GM12878 (cell line): Measurements from ENCODE around the gene CLEC1A. TPM values are rescaled to one million over a fixed set of nuclear protein-coding genes. Genes with fewer than 3 reads are reported as not detected.

Experiments used
- ATAC-seq: fragments of 200-7000 bp; cut with Tn5 transposase; 3 replicates; pipeline ENCODE4 v1.9.1; 2020; ENCODE audit warnings: mild to moderate bottlenecking, moderate library complexity
- BruUV-seq: library from RNA; stranded (reverse); fragments of 400-500 nt; replicated peaks from 2 replicates; lab custom pipeline; 2021; lab: Mats Ljungman, UMichigan
- CTCF ChIA-PET: fragments of 300-600 bp; sonication (Branson Sonifier 250); formaldehyde crosslinking; extraction: SDS; loops from one replicate; lab custom pipeline; 2021; ENCODE audit warnings: inconsistent platforms; lab: Yijun Ruan, JAX
- POLR2A ChIA-PET: fragments of 350-600 bp; formaldehyde crosslinking; extraction: SDS; loops from one replicate; lab custom pipeline; 2021; ENCODE audit warnings: inconsistent platforms; lab: Charles Lee
- RAD21 ChIA-PET: fragments of 300-600 bp; sonication (Branson Sonifier 250); formaldehyde crosslinking; loops from one replicate; lab custom pipeline; 2023; ENCODE audit warnings: antibody characterized with exemption; ENCODE audit not compliant: unreplicated experiment; lab: Charles Lee
- SMC1A ChIA-PET: fragments of 300-600 bp; sonication (Branson Sonifier 250); formaldehyde crosslinking; loops from one replicate; lab custom pipeline; 2023; ENCODE audit not compliant: unreplicated experiment, uncharacterized antibody; lab: Charles Lee
- DNase-seq: peaks from one replicate; pipeline ENCODE4 v3.0.0-alpha.2; 2011; ENCODE audit warnings: low read depth, low spot score
- FAIRE-seq: peaks from 3 replicates; lab custom pipeline; 2011; peaks lifted over from hg19 to GRCh38; lab: Jason Lieb, UNC
- H2AFZ ChIP-seq: 2 replicates; pipeline ENCODE4 v1.6.0; 2011; ENCODE audit warnings: low read depth, low read length, control low read depth; ENCODE audit not compliant: control insufficient read depth
- H3K27ac ChIP-seq: 2 replicates; pipeline ENCODE4 v1.5.1; 2011; ENCODE audit warnings: control low read depth; ENCODE audit not compliant: control insufficient read depth, insufficient read depth
- H3K27me3 ChIP-seq, 2 experiments: replicated peaks in 1 of 2; 2 replicates each; pipeline versions ENCODE4 v1.6.0 to v1.6.1; 2011; ENCODE audit warnings: low read length in 1 of 2; ENCODE audit not compliant: control insufficient read depth in 2 of 2, insufficient read depth in 2 of 2
- H3K36me3 ChIP-seq, 2 experiments: 2 replicates each; pipeline ENCODE4 v1.5.1; 2011; ENCODE audit warnings: low read length in 1 of 2; ENCODE audit not compliant: control insufficient read depth in 2 of 2, insufficient read depth in 2 of 2
- H3K4me1 ChIP-seq: 2 replicates; pipeline ENCODE4 v1.6.1; 2011; ENCODE audit warnings: mild to moderate bottlenecking, low read length, moderate library complexity, mixed read lengths; ENCODE audit not compliant: control insufficient read depth, insufficient read depth
- H3K4me2 ChIP-seq: 2 replicates; pipeline ENCODE4 v1.6.0; 2011; ENCODE audit warnings: control low read depth; ENCODE audit not compliant: control insufficient read depth, insufficient read depth
- H3K4me3 ChIP-seq: fragments of 200-600 bp; sonication (generic); 2 replicates; pipeline ENCODE4 v1.5.1; 2016
- H3K79me2 ChIP-seq: 2 replicates; pipeline ENCODE4 v1.6.0; 2011; ENCODE audit warnings: low read length; ENCODE audit not compliant: control insufficient read depth, insufficient read depth
- H3K9ac ChIP-seq: 2 replicates; pipeline ENCODE4 v1.8.0; 2011; ENCODE audit warnings: low read length, control low read depth, mixed read lengths; ENCODE audit not compliant: control insufficient read depth, insufficient read depth
- H3K9me3 ChIP-seq: replicated peaks from 3 replicates; pipeline ENCODE4 v1.5.1; 2011; ENCODE audit warnings: mild to moderate bottlenecking, low read length; ENCODE audit not compliant: control insufficient read depth, insufficient read depth
- H4K20me1 ChIP-seq: 2 replicates; pipeline ENCODE4 v1.6.0; 2011; ENCODE audit not compliant: control insufficient read depth, insufficient read depth
- ASH2L ChIP-seq: fragments of 300-600, 200-600 bp; sonication (generic); IDR thresholded peaks from 2 replicates; pipeline ENCODE4 v1.6.1; 2017; ENCODE audit warnings: low read depth, mild to moderate bottlenecking, borderline replicate concordance
- ATF7 ChIP-seq: fragments of 450-650 bp; IDR thresholded peaks from 2 replicates; pipeline ENCODE4 v1.6.1; 2016; ENCODE audit warnings: low read depth, mild to moderate bottlenecking
- ESRRA ChIP-seq: IDR thresholded peaks from 2 replicates; pipeline ENCODE4 v1.6.1; 2012; ENCODE audit warnings: mild to moderate bottlenecking, low read length, improper control_type of control experiment
- IKZF2 ChIP-seq, 2 experiments: fragments of 450-650 bp; IDR thresholded peaks; 2 replicates each; pipeline ENCODE4 v1.6.1; 2017; ENCODE audit warnings: mild to moderate bottlenecking in 2 of 2, moderate library complexity in 2 of 2
- NFXL1 ChIP-seq: fragments of 450-650 bp; IDR thresholded peaks from 2 replicates; pipeline ENCODE4 v1.6.1; 2017; ENCODE audit warnings: antibody characterized with exemption, mild to moderate bottlenecking, borderline replicate concordance
- NR2C1 ChIP-seq: fragments of 450-650 bp; IDR thresholded peaks from 2 replicates; pipeline ENCODE4 v1.6.1; 2017; ENCODE audit warnings: antibody characterized with exemption, mild to moderate bottlenecking, moderate library complexity
- PML ChIP-seq: IDR thresholded peaks from 2 replicates; pipeline ENCODE4 v1.6.1; 2012; ENCODE audit warnings: low read length, inconsistent platforms
- POLR2A ChIP-seq: IDR thresholded peaks from 2 replicates; pipeline ENCODE4 v1.6.1; 2011; ENCODE audit warnings: low read depth, mild to moderate bottlenecking, low read length
- POLR2AphosphoS5 ChIP-seq: IDR thresholded peaks from 2 replicates; pipeline ENCODE4 v1.6.1; 2011; ENCODE audit warnings: mild to moderate bottlenecking, low read length, inconsistent platforms
- SKIL ChIP-seq: fragments of 450-650 bp; IDR thresholded peaks from 2 replicates; pipeline ENCODE4 v1.6.1; 2017; ENCODE audit warnings: mild to moderate bottlenecking, low read depth, inconsistent platforms; ENCODE audit not compliant: poor library complexity, severe bottlenecking
- SUPT20H ChIP-seq: IDR thresholded peaks from 2 replicates; pipeline ENCODE4 v1.6.1; 2011; ENCODE audit warnings: low read depth, mild to moderate bottlenecking, low read length, moderate library complexity, borderline replicate concordance; ENCODE audit not compliant: control insufficient read depth
- SUZ12 ChIP-seq: fragments of 200-600 bp; sonication (generic); IDR thresholded peaks from one replicate; pipeline ENCODE4 v1.6.1; 2018; ENCODE audit warnings: antibody characterized with exemption, mild to moderate bottlenecking; ENCODE audit not compliant: unreplicated experiment
- TCF12 ChIP-seq: IDR thresholded peaks from 2 replicates; pipeline ENCODE4 v1.6.1; 2011; ENCODE audit warnings: low read depth, mild to moderate bottlenecking, low read length
- USF1 ChIP-seq: IDR thresholded peaks from 2 replicates; pipeline ENCODE4 v1.6.1; 2011; ENCODE audit warnings: borderline replicate concordance, low read depth, mild to moderate bottlenecking, moderate library complexity, mixed read lengths, low read length; ENCODE audit not compliant: insufficient read depth; ENCODE audit errors: extremely low read length
- WRNIP1 ChIP-seq: IDR thresholded peaks from 2 replicates; pipeline ENCODE4 v1.6.1; 2011; ENCODE audit warnings: low read depth, low read length, improper control_type of control experiment, borderline replicate concordance
- ZBTB11 ChIP-seq: fragments of 450-650 bp; formaldehyde crosslinking; IDR thresholded peaks from 2 replicates; pipeline ENCODE4 v1.5.0; 2022; ENCODE audit warnings: mild to moderate bottlenecking, missing genetic modification characterization
- WGBS: methylation state at CpG from one replicate; pipeline ENCODE4 v1.1.6; 2016; ENCODE audit warnings: low lambda C conversion rate; ENCODE audit not compliant: insufficient replicate concordance, insufficient coverage; ENCODE audit errors: missing lambda C conversion rate; 5-methylcytosine and 5-hydroxymethylcytosine counted together
- in situ Hi-C: fragments of 300-500 bp; cut with MboI; formaldehyde crosslinking; loops from 9 replicates; pipeline ENCODE4 v1.14.3; 2018; ENCODE audit warnings: mixed read lengths
- intact Hi-C: fragments of 100-400 bp; cut with micrococcal nuclease; formaldehyde crosslinking; loops from one replicate; pipeline ENCODE4 v1.14.2; 2022; ENCODE audit not compliant: unreplicated experiment
- polyA plus RNA-seq, 11 experiments: library from polyadenylated mRNA; depleted of rRNA in 4 of 11; unstranded in 6 of 11; stranded (reverse) in 5 of 11; fragments of >200 nt; fragmentation: Nextera tagmentation in 4 of 11; fragmentation: Illumina TruSeq in 1 of 11; extraction: Ambion mirVana in 4 of 11; extraction: Trizol in 1 of 11; gene quantifications; 1 replicate in 1 of 11; 2 replicates in 10 of 11; pipeline versions ENCODE4 v1.2.1 to v1.2.3, GENCODE V29; 2011 to 2016; ENCODE audit warnings: inconsistent platforms in 2 of 11, missing spikeins in 2 of 11, low read depth in 1 of 11
- total RNA-seq, 4 experiments: library from RNA; depleted of rRNA in 3 of 4; stranded (reverse); fragments of >200 nt in 3 of 4; fragmentation: Illumina TruSeq in 1 of 4; extraction: Trizol in 1 of 4; gene quantifications; 2 replicates each; pipeline versions ENCODE4 v1.2.1 to v1.2.3, GENCODE V29; 2013 to 2021

CLEC1A gene
- total and polyA plus RNA-seq, 10 of the 15 experiments (the other 5 are each of a cell fraction or from before 2014, with no cell fraction given), result not detected

- Histone ChIP-seq H2AFZ (no peak overlapping the region), H3K4me1 (no peaks in the 10 kb centered on the region), H3K79me2 (no peaks in the 10 kb centered on the region), H3K9me3 (no peaks in the 10 kb centered on the region), H3K36me3 (no peaks in the 10 kb centered on the region), H3K4me2 (no peak overlapping the region), H3K27ac (no peak overlapping the region), H3K27me3 (no peaks in the 10 kb centered on the region), H3K9ac (no peak overlapping the region), H3K4me3 (no peak overlapping the region), H4K20me1 (no peaks in the 10 kb centered on the region)
- intact Hi-C loops, result no loop called here
- WGBS, result 37% methylated on average over 7 of the region's 7 CpGs
- FAIRE-seq (no peak), DNase-seq (no peak), ATAC-seq (no peak)
- ChIA-PET POLR2A (no interaction called here), CTCF (interaction anchor here (0.8 kb wide), 1 partner anchor 9 kb away, joined by 3 read pairs; no protein-coding TSS in a partner anchor), SMC1A (interaction anchor here (1.3 kb wide), 1 partner anchor 19 kb away, joined by 4 read pairs; no protein-coding TSS in a partner anchor), RAD21 (no interaction called here)
- in situ Hi-C loops, result no loop called here
- BruUV-seq, result no TSS peak
- TF ChIP-seq NR2C1, result no peak
- no peak for TF ChIP-seq TCF12
- no peak for TF ChIP-seq SUZ12
- TF ChIP-seq ASH2L, result no peak
- TF ChIP-seq ZBTB11 (CRISPR knock-in tag), result no peak
- no peak for TF ChIP-seq PML
- TF ChIP-seq ATF7, result no peak
- TF ChIP-seq USF1, result no peak
- no peak for TF ChIP-seq WRNIP1
- no peak for TF ChIP-seq SKIL
- no peak for TF ChIP-seq POLR2AphosphoS5
- TF ChIP-seq IKZF2 (IDR thresholded peaks at IDR 0.05), result no peak
- no peak for TF ChIP-seq POLR2A
- no peak for TF ChIP-seq SUPT20H
- no peak for TF ChIP-seq ESRRA
- TF ChIP-seq NFXL1, result no peak
Measured at GRCh38 chr12:10115890-10116289, 17.1 kb upstream of the CLEC1A start.
